Thyroid gland (tissue), 4 donors: ENCODE results near the gene MGMT. TPM values are rescaled to one million over a fixed set of nuclear protein-coding genes. Genes with fewer than 3 reads are reported as not detected.

Source experiments
- DNase-seq, 2 donors: peaks; one replicate each; pipeline ENCODE4 v3.0.0-alpha.2; 2019
- H3K27ac ChIP-seq, 3 donors: fragments of 200-600 bp; sonication (generic); 1 replicate in 2 of 3; 2 replicates in 1 of 3; pipeline ENCODE4 v1.5.1; 2016 to 2019; ENCODE audit warnings: mild to moderate bottlenecking in 1 of 3, moderate library complexity in 1 of 3
- H3K27me3 ChIP-seq: fragments of 200-600 bp; sonication (generic); one replicate; pipeline ENCODE4 v1.5.1; 2019
- H3K36me3 ChIP-seq, 2 donors: fragments of 200-600 bp; sonication (generic); one replicate each; pipeline ENCODE4 v1.5.1; 2016 to 2019
- H3K4me1 ChIP-seq, 2 donors: fragments of 200-600 bp; sonication (generic); one replicate each; pipeline ENCODE4 v1.5.1; 2017 to 2019
- H3K4me3 ChIP-seq, 3 donors: fragments of 200-600 bp; sonication (generic); replicated peaks in 1 of 3; 1 replicate in 2 of 3; 2 replicates in 1 of 3; pipeline ENCODE4 v1.5.1; 2016; ENCODE audit warnings: mild to moderate bottlenecking in 1 of 3
- H3K9me3 ChIP-seq: fragments of 200-600 bp; sonication (generic); one replicate; pipeline ENCODE4 v1.5.1; 2017
- CTCF ChIP-seq, 6 experiments: fragments of 200-600 bp in 3 of 6; fragments of 450-650 bp in 3 of 6; sonication (generic) in 3 of 6; IDR thresholded peaks; one replicate each; pipeline ENCODE4 v1.5.1; 2016 to 2019; ENCODE audit warnings: antibody characterized with exemption in 6 of 6, mild to moderate bottlenecking in 2 of 6, inconsistent platforms in 1 of 6, moderate library complexity in 1 of 6
- POLR2A ChIP-seq, 2 donors: fragments of 450-650 bp; IDR thresholded peaks; one replicate each; pipeline ENCODE4 v1.6.1; 2017; ENCODE audit warnings: antibody characterized with exemption in 2 of 2, mild to moderate bottlenecking in 2 of 2, moderate library complexity in 1 of 2
- WGBS, 2 donors: methylation state at CpG; one replicate each; pipeline ENCODE4 v1.1.5; 2017; 5-methylcytosine and 5-hydroxymethylcytosine counted together
- intact Hi-C: fragments of 100-400 bp; cut with DNase I; formaldehyde crosslinking; loops from one replicate; pipeline ENCODE4 v1.15.1; 2023
- total RNA-seq, 4 donors: library from RNA; depleted of rRNA; stranded (reverse); fragments of >200 nt; gene quantifications; one replicate each; pipeline ENCODE4 v1.2.3, GENCODE V29; 2016

Gene MGMT
- total RNA-seq, 4 donors from 2014 or later, result 17.6 to 48.7 (median 30.7) TPM

DNA sequence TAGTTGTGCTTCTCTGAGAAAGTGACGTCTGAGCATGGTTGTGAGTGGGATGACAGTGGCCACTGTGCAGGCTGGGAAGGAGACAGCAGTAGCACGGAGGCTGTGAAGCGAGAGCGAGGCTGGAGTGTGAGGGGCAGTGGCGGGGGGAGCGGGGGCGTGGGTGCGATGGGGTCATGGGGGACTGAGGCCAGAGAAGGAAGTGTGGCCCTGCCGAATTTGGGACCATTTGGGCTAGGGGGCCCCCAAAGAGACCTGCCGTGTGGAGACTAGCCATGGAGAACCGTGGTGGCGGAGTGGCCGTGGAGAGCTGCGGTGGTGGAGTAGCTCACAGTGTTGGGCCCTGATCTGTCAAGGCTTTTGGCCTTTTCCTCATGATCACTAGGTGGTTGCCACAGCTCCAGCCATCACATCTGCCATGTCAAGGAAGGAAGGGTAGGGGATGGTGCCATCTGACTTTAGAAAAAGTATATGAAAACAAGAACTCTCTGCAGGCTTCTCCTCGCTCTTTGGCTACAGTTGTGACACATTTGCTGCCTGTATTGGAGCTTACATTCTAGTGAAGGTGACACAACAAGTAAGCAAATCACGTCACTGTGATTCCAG lies 61.4 kb downstream of the MGMT start:
- Histone ChIP-seq H3K9me3 (no peaks in the 10 kb centered on the region), H3K4me1 (peaks cover 6 to 11% of the 10 kb centered on the region in 2 donors), H3K36me3 (no peaks in the 10 kb centered on the region), H3K27me3 (no peaks in the 10 kb centered on the region), H3K4me3 (no peak overlapping the region), H3K27ac (no peak overlapping the region)
- no peak for DNase-seq
- TF ChIP-seq POLR2A (IDR thresholded peaks at IDR 0.05), result no peak
- no peak for TF ChIP-seq CTCF (IDR thresholded peaks at IDR 0.05)
- 92% methylated on average over 16 of the region's 16 CpGs for WGBS, 2 donors
- intact Hi-C loops, result no loop called here

GRCh38 chr10:129530581-129530980 lies 63.5 kb downstream of the MGMT start:
- TF ChIP-seq CTCF (IDR thresholded peaks at IDR 0.05) (no peak), POLR2A (IDR thresholded peaks at IDR 0.05) (no peak)
- Histone ChIP-seq H3K9me3 (no peaks in the 10 kb centered on the region), H3K27ac (no peak overlapping the region), H3K4me1 (peaks cover 6 to 11% of the 10 kb centered on the region in 2 donors), H3K36me3 (no peaks in the 10 kb centered on the region), H3K4me3 (no peak overlapping the region), H3K27me3 (no peaks in the 10 kb centered on the region)
- 92 to 98% methylated on average over 13 to 14 of the region's 14 CpGs for WGBS, 2 donors
- DNase-seq, result no peak
- intact Hi-C loops, result no loop called here

GRCh38 chr10:129531195-129531968 lies 64.3 kb downstream of the MGMT start:
- TF ChIP-seq CTCF (IDR thresholded peaks at IDR 0.05) (no peak), POLR2A (IDR thresholded peaks at IDR 0.05) (no peak)
- Histone ChIP-seq H3K36me3 (no peaks in the 10 kb centered on the region), H3K4me1 (peaks cover 6 to 11% of the 10 kb centered on the region in 2 donors), H3K9me3 (no peaks in the 10 kb centered on the region), H3K4me3 (no peak overlapping the region), H3K27me3 (no peaks in the 10 kb centered on the region), H3K27ac (peak overlapping the region in 1 of 3 donors; percentile 23)
- intact Hi-C loops, result no loop called here
- DNase-seq, result no peak
- 83 to 90% methylated on average over 13 to 15 of the region's 15 CpGs for WGBS, 2 donors

DNA sequence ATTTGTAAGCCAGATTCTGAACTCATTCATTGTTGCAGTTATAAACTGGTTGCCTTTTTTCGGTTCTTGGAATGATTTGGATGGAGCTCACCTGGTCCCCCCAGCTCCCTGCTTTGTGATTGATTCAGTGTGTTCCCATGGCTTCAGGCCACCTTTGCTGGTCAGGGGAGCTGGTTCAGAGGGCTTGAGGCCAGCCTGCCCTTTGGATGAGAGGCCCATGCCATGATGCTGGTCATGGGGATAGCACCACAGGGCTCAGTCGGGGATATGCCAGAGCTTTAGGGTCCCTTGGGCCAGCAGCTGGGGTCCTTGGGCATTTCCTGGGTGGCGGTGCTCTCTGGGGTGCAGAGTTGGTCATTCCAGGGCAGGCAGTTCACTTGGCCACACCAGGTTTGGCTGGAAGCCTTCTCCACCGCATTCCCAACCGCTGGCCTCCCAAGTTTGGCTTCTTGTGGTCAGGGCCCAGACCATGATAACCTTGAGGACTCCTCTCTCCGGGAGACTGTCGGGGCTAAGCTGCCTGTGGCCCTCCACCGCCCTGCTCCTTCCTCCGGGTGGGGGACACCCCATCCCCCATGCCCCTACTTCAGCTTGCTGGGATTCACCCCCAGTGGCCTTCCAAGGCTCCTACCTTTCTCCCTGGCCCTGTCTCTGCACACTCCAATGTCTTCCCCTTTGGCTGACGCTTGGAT lies 65.1 kb downstream of the MGMT start:
- TF ChIP-seq POLR2A (IDR thresholded peaks at IDR 0.05) (no peak), CTCF (IDR thresholded peaks at IDR 0.05) (no peak)
- Histone ChIP-seq H3K4me1 (peaks cover 6 to 11% of the 10 kb centered on the region in 2 donors), H3K4me3 (no peak overlapping the region), H3K27ac (no peak overlapping the region), H3K9me3 (no peaks in the 10 kb centered on the region), H3K36me3 (no peaks in the 10 kb centered on the region), H3K27me3 (no peaks in the 10 kb centered on the region)
- intact Hi-C loops, result no loop called here
- WGBS, 2 donors, result 86 to 90% methylated on average over 9 to 10 of the region's 10 CpGs
- DNase-seq, result no peak

DNA sequence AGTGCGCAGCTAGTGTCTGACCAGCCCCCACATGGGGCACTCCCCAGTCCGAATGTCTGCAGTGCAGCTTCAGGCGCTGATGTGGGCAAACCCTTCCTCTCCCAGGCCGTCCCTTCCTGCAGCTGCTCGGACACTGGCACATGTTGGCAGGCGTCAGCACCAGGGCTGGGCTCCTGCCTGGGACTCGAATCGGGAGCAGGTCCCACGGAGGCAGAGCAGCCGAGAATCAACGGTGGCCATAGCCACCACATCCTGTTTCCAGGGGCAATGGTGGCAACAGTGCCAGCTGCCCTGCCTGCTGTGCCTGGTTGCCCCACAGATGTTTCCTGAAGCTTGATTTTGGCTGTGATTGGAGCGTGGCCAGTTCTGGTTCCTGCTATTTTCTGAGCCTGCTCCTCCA lies 65.8 kb downstream of the MGMT start:
- Histone ChIP-seq H3K27ac (no peak overlapping the region), H3K9me3 (no peaks in the 10 kb centered on the region), H3K4me1 (peaks cover 6 to 11% of the 10 kb centered on the region in 2 donors), H3K36me3 (no peaks in the 10 kb centered on the region), H3K4me3 (no peak overlapping the region), H3K27me3 (no peaks in the 10 kb centered on the region)
- TF ChIP-seq CTCF (IDR thresholded peaks at IDR 0.05) (no peak), POLR2A (IDR thresholded peaks at IDR 0.05) (no peak)
- no peak for DNase-seq
- WGBS, 2 donors, result 62 to 81% methylated on average over 5 to 12 of the region's 12 CpGs
- intact Hi-C loops, result no loop called here
